Measurements from ENCODE around the gene TRIM7.
"Not testable (repeated sequence)": the region's sequence is repeated elsewhere in the genome, so short reads cannot be mapped to it uniquely, and the experiment has no call there.

TRIM7 gene

GRCh38 chr5:181146927-181147636 lies 57.9 kb downstream of the TRIM7 start, which contains the start of gene OR2V2:
OR2V2 (plus strand) TSS chr5:181147586; CDS start chr5:181154943, 7,357 bp downstream.
- not testable (repeated sequence) for DNase-seq

- no peak for DNase-seq
These were observed 59.9 kb downstream of the TRIM7 start for GRCh38 chr5:181145133-181145532.

Data from NCI-H2171 (cell line).